Endothelial cell of umbilical vein (primary cell): Measurements from ENCODE around the gene OAF.

Experiments
- POLR2A ChIP-seq: IDR thresholded peaks from 2 replicates; pipeline ENCODE4 v1.6.1; 2012; ENCODE audit warnings: low read depth, mild to moderate bottlenecking, control low read depth, low read length
- POLR2AphosphoS5 ChIP-seq: IDR thresholded peaks from 2 replicates; pipeline ENCODE4 v1.6.1; 2012; ENCODE audit warnings: low read depth, mild to moderate bottlenecking, control low read depth, low read length, moderate library complexity; ENCODE audit not compliant: insufficient read depth
- TF ChIP-seq, protein P1 (sequence below), 2 donors: IDR thresholded peaks; 1 replicate in 1 of 2; 2 replicates in 1 of 2; pipeline ENCODE4 v1.5.1; 2011; ENCODE audit warnings: low read length in 2 of 2, mild to moderate bottlenecking in 2 of 2, moderate library complexity in 2 of 2, control low read depth in 1 of 2, inconsistent platforms in 1 of 2, low read depth in 1 of 2; ENCODE audit not compliant: insufficient read depth in 1 of 2; ENCODE audit errors: extremely low read depth in 1 of 2

DNA sequence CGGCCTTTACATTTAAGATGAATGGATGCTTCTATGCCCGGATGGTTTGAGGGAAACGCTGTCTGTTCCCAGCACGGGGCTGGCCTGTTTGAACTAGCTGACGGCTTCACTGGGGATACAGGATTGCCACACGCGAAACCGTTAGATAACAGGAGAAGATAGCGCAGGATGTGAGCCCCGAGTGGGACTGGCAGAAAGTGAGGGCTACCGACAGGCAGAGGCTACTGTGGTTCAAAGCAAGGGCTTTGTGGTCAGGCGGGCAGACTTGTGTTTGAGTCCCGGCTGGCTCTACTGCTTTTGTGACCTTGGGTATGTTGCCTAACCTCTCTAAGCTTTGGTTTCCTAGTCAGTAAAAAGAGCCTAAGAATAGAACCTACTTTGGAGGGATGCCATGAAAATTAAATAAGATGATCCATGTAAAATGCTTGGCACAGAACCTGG lies 2.8 kb upstream of the OAF start:
- TF ChIP-seq, protein P1, sequence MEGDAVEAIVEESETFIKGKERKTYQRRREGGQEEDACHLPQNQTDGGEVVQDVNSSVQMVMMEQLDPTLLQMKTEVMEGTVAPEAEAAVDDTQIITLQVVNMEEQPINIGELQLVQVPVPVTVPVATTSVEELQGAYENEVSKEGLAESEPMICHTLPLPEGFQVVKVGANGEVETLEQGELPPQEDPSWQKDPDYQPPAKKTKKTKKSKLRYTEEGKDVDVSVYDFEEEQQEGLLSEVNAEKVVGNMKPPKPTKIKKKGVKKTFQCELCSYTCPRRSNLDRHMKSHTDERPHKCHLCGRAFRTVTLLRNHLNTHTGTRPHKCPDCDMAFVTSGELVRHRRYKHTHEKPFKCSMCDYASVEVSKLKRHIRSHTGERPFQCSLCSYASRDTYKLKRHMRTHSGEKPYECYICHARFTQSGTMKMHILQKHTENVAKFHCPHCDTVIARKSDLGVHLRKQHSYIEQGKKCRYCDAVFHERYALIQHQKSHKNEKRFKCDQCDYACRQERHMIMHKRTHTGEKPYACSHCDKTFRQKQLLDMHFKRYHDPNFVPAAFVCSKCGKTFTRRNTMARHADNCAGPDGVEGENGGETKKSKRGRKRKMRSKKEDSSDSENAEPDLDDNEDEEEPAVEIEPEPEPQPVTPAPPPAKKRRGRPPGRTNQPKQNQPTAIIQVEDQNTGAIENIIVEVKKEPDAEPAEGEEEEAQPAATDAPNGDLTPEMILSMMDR (IDR thresholded peaks at IDR 0.05; ENCODE audit: extremely low read depth in 1 of 2, insufficient read depth in 1 of 2, low read depth in 1 of 2, low read length in 2 of 2), result no peak
- TF ChIP-seq POLR2A, result no peak
- no peak for TF ChIP-seq POLR2AphosphoS5
